K562 (cell line): ENCODE measurements around the gene MAB21L4.

ENCODE experiments used
- CREB1 ChIP-seq, 2 experiments: sonication (generic) in 1 of 2; formaldehyde crosslinking in 1 of 2; IDR thresholded peaks; 2 replicates each; pipeline versions ENCODE4 v1.6.1 to v1.8.0; 2012 to 2022; ENCODE audit warnings: inconsistent platforms in 1 of 2, mild to moderate bottlenecking in 1 of 2, missing genetic modification reagents in 1 of 2, moderate library complexity in 1 of 2
- E2F1 ChIP-seq: sonication (generic); formaldehyde crosslinking; IDR thresholded peaks from 2 replicates; pipeline ENCODE4 v1.8.1; 2023; ENCODE audit warnings: mild to moderate bottlenecking, missing genetic modification reagents, moderate library complexity
- FOXP1 ChIP-seq: sonication (generic); formaldehyde crosslinking; IDR thresholded peaks from 2 replicates; pipeline ENCODE4 v1.8.0; 2022; ENCODE audit warnings: mild to moderate bottlenecking, missing genetic modification reagents
- HCFC1 ChIP-seq: IDR thresholded peaks from 2 replicates; pipeline ENCODE4 v1.6.1; 2012; ENCODE audit warnings: low read depth, low read length, improper control_type of control experiment
- MAFG ChIP-seq: fragments of 450-650 bp; conservative IDR thresholded peaks from 2 replicates; pipeline ENCODE4 v1.6.1; 2016; ENCODE audit warnings: missing genetic modification characterization, missing compliant biosample characterization
- MEF2D ChIP-seq: conservative IDR thresholded peaks from 2 replicates; pipeline ENCODE4 v1.6.1; 2016; ENCODE audit warnings: low read depth, missing genetic modification characterization, missing compliant biosample characterization
- RAD51 ChIP-seq: fragments of 450-650 bp; IDR thresholded peaks from 2 replicates; pipeline ENCODE4 v1.7.1; 2016; ENCODE audit warnings: low read depth, mild to moderate bottlenecking, borderline replicate concordance
- REST ChIP-seq, 2 experiments: fragments of 450-650 bp; formaldehyde crosslinking in 1 of 2; IDR thresholded peaks; 2 replicates each; pipeline versions ENCODE4 v1.4.0 to v1.6.1; 2014 to 2020; ENCODE audit warnings: mild to moderate bottlenecking in 2 of 2, borderline replicate concordance in 1 of 2, low read depth in 1 of 2
- SMARCB1 ChIP-seq: IDR thresholded peaks from 2 replicates; pipeline ENCODE4 v1.6.1; 2011; ENCODE audit warnings: improper control_type of control experiment, low read depth; ENCODE audit not compliant: insufficient read length
- YY1 ChIP-seq, 3 experiments: IDR thresholded peaks; 2 replicates each; pipeline ENCODE4 v1.6.1; 2011; ENCODE audit warnings: low read length in 2 of 3, mild to moderate bottlenecking in 2 of 3, moderate library complexity in 2 of 3, borderline replicate concordance in 1 of 3, control low read depth in 1 of 3, low read depth in 1 of 3; ENCODE audit not compliant: insufficient read depth in 3 of 3, insufficient replicate concordance in 2 of 3, control insufficient read depth in 1 of 3, insufficient read length in 1 of 3; ENCODE audit errors: extremely low read depth in 1 of 3
- ZBTB7A ChIP-seq: IDR thresholded peaks from 2 replicates; pipeline ENCODE4 v1.6.1; 2011; ENCODE audit warnings: low read depth, mild to moderate bottlenecking, low read length, moderate library complexity, borderline replicate concordance; ENCODE audit not compliant: control insufficient read depth
- ZNF146 ChIP-seq: IDR thresholded peaks from one replicate; pipeline ENCODE4 v1.6.1; 2018; ENCODE audit warnings: missing compliant biosample characterization; ENCODE audit not compliant: unreplicated experiment
- TF ChIP-seq, protein P1 (sequence below), 3 experiments: IDR thresholded peaks in 2 of 3; conservative IDR thresholded peaks in 1 of 3; 2 replicates each; pipeline ENCODE4 v1.5.1; 2011 to 2012; ENCODE audit warnings: low read length in 3 of 3, mild to moderate bottlenecking in 3 of 3, control low read depth in 2 of 3, improper control_type of control experiment in 1 of 3, inconsistent platforms in 1 of 3, low read depth in 1 of 3, mixed read lengths in 1 of 3, moderate library complexity in 1 of 3; ENCODE audit not compliant: insufficient read depth in 2 of 3
- TF ChIP-seq, protein P2 (sequence below): sonication (generic); formaldehyde crosslinking; IDR thresholded peaks from 2 replicates; pipeline ENCODE4 v1.8.0; 2023; ENCODE audit warnings: mild to moderate bottlenecking, missing genetic modification reagents

GRCh38 chr2:240931319-240931949 lies 35.5 kb upstream of the MAB21L4 start:
- TF ChIP-seq MEF2D (tag): no peak
- no peak for TF ChIP-seq SMARCB1
- TF ChIP-seq, protein P1, sequence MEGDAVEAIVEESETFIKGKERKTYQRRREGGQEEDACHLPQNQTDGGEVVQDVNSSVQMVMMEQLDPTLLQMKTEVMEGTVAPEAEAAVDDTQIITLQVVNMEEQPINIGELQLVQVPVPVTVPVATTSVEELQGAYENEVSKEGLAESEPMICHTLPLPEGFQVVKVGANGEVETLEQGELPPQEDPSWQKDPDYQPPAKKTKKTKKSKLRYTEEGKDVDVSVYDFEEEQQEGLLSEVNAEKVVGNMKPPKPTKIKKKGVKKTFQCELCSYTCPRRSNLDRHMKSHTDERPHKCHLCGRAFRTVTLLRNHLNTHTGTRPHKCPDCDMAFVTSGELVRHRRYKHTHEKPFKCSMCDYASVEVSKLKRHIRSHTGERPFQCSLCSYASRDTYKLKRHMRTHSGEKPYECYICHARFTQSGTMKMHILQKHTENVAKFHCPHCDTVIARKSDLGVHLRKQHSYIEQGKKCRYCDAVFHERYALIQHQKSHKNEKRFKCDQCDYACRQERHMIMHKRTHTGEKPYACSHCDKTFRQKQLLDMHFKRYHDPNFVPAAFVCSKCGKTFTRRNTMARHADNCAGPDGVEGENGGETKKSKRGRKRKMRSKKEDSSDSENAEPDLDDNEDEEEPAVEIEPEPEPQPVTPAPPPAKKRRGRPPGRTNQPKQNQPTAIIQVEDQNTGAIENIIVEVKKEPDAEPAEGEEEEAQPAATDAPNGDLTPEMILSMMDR (IDR thresholded peaks at IDR 0.05 in 2 of 3, conservative IDR thresholded peaks at IDR 0.05 in 1 of 3; ENCODE audit: insufficient read depth in 2 of 3, low read depth in 1 of 3, low read length in 3 of 3): no peak
- no peak for TF ChIP-seq E2F1 (CRISPR knock-in tag)
- no peak for TF ChIP-seq CREB1 (IDR thresholded peaks at IDR 0.05)
- no peak for TF ChIP-seq CREB1 (CRISPR knock-in tag; IDR thresholded peaks at IDR 0.05)
- TF ChIP-seq, protein P2, sequence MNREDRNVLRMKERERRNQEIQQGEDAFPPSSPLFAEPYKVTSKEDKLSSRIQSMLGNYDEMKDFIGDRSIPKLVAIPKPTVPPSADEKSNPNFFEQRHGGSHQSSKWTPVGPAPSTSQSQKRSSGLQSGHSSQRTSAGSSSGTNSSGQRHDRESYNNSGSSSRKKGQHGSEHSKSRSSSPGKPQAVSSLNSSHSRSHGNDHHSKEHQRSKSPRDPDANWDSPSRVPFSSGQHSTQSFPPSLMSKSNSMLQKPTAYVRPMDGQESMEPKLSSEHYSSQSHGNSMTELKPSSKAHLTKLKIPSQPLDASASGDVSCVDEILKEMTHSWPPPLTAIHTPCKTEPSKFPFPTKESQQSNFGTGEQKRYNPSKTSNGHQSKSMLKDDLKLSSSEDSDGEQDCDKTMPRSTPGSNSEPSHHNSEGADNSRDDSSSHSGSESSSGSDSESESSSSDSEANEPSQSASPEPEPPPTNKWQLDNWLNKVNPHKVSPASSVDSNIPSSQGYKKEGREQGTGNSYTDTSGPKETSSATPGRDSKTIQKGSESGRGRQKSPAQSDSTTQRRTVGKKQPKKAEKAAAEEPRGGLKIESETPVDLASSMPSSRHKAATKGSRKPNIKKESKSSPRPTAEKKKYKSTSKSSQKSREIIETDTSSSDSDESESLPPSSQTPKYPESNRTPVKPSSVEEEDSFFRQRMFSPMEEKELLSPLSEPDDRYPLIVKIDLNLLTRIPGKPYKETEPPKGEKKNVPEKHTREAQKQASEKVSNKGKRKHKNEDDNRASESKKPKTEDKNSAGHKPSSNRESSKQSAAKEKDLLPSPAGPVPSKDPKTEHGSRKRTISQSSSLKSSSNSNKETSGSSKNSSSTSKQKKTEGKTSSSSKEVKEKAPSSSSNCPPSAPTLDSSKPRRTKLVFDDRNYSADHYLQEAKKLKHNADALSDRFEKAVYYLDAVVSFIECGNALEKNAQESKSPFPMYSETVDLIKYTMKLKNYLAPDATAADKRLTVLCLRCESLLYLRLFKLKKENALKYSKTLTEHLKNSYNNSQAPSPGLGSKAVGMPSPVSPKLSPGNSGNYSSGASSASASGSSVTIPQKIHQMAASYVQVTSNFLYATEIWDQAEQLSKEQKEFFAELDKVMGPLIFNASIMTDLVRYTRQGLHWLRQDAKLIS (CRISPR knock-in tag): no peak
- TF ChIP-seq MAFG (tag): no peak
- no peak for TF ChIP-seq ZNF146 (CRISPR knock-in tag)
- no peak for TF ChIP-seq RAD51
- TF ChIP-seq REST (IDR thresholded peaks at IDR 0.05; ENCODE audit: borderline replicate concordance): no peak
- no peak for TF ChIP-seq REST (CRISPR knock-in tag; IDR thresholded peaks at IDR 0.05; ENCODE audit: low read depth)
- TF ChIP-seq FOXP1 (CRISPR knock-in tag): no peak
- TF ChIP-seq HCFC1: no peak
- TF ChIP-seq YY1 (IDR thresholded peaks at IDR 0.05; ENCODE audit: borderline replicate concordance in 1 of 3, control insufficient read depth in 1 of 3, extremely low read depth in 1 of 3, insufficient read depth in 3 of 3, insufficient read length in 1 of 3, insufficient replicate concordance in 2 of 3, low read depth in 1 of 3, low read length in 2 of 3): no peak
- no peak for TF ChIP-seq ZBTB7A
